Measurements from ENCODE around the gene NFYB. TPM values are rescaled to one million over a fixed set of nuclear protein-coding genes. Genes with fewer than 3 reads are reported as not detected.
A peak's percentile ranks its signal among the peaks of the same experiment; 100 is the strongest.
"Not testable (repeated sequence)": the region's sequence is repeated elsewhere in the genome, so short reads cannot be mapped to it uniquely, and the experiment has no call there.

The NFYB gene
- total RNA-seq, 6 experiments from 2014 or later: 20.0 to 33.3 (median 27.0) TPM

- H3K27me3 Mint-ChIP-seq (ENCODE audit: insufficient read depth): peaks cover 4% of the 10 kb centered on the region
- no peak for TF ChIP-seq CTCF (IDR thresholded peaks at IDR 0.05)
- peaks cover 19% of the 10 kb centered on the region for H3K9me3 Mint-ChIP-seq
- H3K4me1 Mint-ChIP-seq (ENCODE audit: low read depth): peaks cover 75% of the 10 kb centered on the region
- peaks cover 6% of the 10 kb centered on the region for H3K36me3 Mint-ChIP-seq (ENCODE audit: low read depth)
- peak overlapping the region; percentile 42; the same call in 1 of the 2 replicates for H3K27ac Mint-ChIP-seq
- DNase-seq: peak; percentile 25
- peak overlapping the region; percentile 16 for H3K4me3 Mint-ChIP-seq
Measured at GRCh38 chr12:104181313-104181712, 43.3 kb upstream of the NFYB start.

- H3K9me3 Mint-ChIP-seq: peaks cover 18% of the 10 kb centered on the region
- no peak overlapping the region for H3K27ac Mint-ChIP-seq
- H3K36me3 Mint-ChIP-seq (ENCODE audit: low read depth): peaks cover 6% of the 10 kb centered on the region
- H3K4me3 Mint-ChIP-seq: no peak overlapping the region
- H3K27me3 Mint-ChIP-seq (ENCODE audit: insufficient read depth): peaks cover 4% of the 10 kb centered on the region
- H3K4me1 Mint-ChIP-seq (ENCODE audit: low read depth): peaks cover 66% of the 10 kb centered on the region
- DNase-seq: no peak
- no peak for TF ChIP-seq CTCF (IDR thresholded peaks at IDR 0.05)
Measured at GRCh38 chr12:104180374-104180773, 42.4 kb upstream of the NFYB start.

GRCh38 chr12:104177663-104178501, 39.9 kb upstream of the NFYB start:
- Mint-ChIP-seq H3K4me3 (peak overlapping the region; percentile 62), H3K9me3 (no peaks in the 10 kb centered on the region), H3K36me3 (ENCODE audit: low read depth) (no peaks in the 10 kb centered on the region), H3K27me3 (ENCODE audit: insufficient read depth) (peaks cover 5% of the 10 kb centered on the region), H3K4me1 (ENCODE audit: low read depth) (peaks cover 56% of the 10 kb centered on the region), H3K27ac (peak overlapping the region; percentile 91)
- DNase-seq: peak; percentile 95
- TF ChIP-seq CTCF (IDR thresholded peaks at IDR 0.05): peak; percentile 74

GRCh38 chr12:104177336-104177662, 39.3 kb upstream of the NFYB start:
- H3K36me3 Mint-ChIP-seq (ENCODE audit: low read depth): no peaks in the 10 kb centered on the region
- H3K27me3 Mint-ChIP-seq (ENCODE audit: insufficient read depth): peaks cover 4% of the 10 kb centered on the region
- H3K4me3 Mint-ChIP-seq: peak overlapping the region; percentile 62
- DNase-seq: no peak
- TF ChIP-seq CTCF (IDR thresholded peaks at IDR 0.05): no peak
- peak overlapping the region; percentile 91 for H3K27ac Mint-ChIP-seq
- no peaks in the 10 kb centered on the region for H3K9me3 Mint-ChIP-seq
- H3K4me1 Mint-ChIP-seq (ENCODE audit: low read depth): peaks cover 50% of the 10 kb centered on the region

GRCh38 chr12:104175726-104176247, 37.8 kb upstream of the NFYB start:
- H3K4me1 Mint-ChIP-seq (ENCODE audit: low read depth): peaks cover 35% of the 10 kb centered on the region
- no peaks in the 10 kb centered on the region for H3K9me3 Mint-ChIP-seq
- no peak for TF ChIP-seq CTCF (IDR thresholded peaks at IDR 0.05)
- H3K4me3 Mint-ChIP-seq: no peak overlapping the region
- H3K36me3 Mint-ChIP-seq (ENCODE audit: low read depth): no peaks in the 10 kb centered on the region
- DNase-seq: no peak
- H3K27ac Mint-ChIP-seq: no peak overlapping the region
- H3K27me3 Mint-ChIP-seq (ENCODE audit: insufficient read depth): peaks cover 1% of the 10 kb centered on the region; the same call in 1 of the 2 replicates

GRCh38 chr12:104173804-104174203, 35.8 kb upstream of the NFYB start:
- H3K27ac Mint-ChIP-seq; H3K4me3 Mint-ChIP-seq; H3K9me3 Mint-ChIP-seq; H3K36me3 Mint-ChIP-seq (ENCODE audit: low read depth); DNase-seq; H3K27me3 Mint-ChIP-seq (ENCODE audit: insufficient read depth): not testable (repeated sequence)
- peaks cover 23% of the 10 kb centered on the region for H3K4me1 Mint-ChIP-seq (ENCODE audit: low read depth)

Data from HFFc6 (cell line).